Measurements from ENCODE around the gene TMEM17.

Gene TMEM17

DNA sequence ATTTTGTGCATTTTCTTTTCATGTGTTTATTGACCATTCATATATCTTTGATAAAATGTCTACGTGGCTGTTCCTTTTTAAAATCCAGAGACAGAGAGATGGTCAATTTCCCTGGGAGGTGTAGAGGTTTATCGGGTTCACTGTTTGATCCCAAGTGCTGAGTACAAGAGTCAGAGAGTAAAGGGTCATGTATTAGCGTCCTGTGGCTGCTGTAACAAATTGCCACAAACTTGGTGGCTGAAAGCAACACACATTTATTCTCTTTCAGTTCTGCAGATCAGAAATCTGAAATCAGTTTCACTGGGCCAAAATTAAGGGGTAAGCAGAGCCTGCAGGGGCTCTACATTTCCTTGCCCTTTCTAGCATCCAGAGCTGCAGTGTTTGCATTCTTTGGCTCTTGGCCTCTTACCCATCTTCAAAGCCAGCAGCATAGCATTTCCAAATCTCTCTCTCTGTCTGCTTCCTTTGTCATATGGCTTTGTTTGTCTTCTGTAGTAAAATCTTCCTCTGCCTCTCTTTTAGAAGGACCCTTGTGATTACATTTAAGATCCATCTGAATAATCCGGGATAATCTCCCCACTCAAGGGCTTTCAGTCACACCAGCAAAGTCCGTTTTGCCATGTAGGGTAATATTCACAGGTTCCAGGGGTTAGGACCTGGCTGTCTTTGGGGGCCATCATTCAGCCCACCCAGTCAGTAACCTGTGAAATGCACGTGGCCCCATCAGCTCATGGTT is 49.9 kb downstream of the TMEM17 start:
- no peak for DNase-seq (ENCODE audit: low spot score)

DNA sequence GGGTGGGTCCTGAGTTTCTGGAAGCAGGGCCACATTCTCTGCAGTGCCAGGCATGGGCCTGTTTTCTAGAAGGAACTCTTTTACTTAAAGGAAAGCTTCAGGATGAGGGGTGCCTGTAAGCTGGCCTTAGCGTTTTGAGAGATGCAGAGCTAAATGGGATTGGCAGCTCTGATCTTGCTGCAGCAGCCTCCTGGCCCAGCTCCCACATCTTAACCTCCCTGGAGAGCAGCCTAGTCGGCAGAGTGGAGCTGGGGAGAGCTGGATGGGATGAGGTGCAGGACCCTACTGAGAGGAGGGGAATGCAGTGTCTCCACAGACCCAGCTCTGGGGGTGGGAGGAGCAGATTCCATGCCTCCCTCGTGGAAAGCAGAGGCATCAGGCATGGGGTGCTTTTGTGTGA is 52.0 kb downstream of the TMEM17 start:
- no peak for DNase-seq (ENCODE audit: low spot score)

DNA sequence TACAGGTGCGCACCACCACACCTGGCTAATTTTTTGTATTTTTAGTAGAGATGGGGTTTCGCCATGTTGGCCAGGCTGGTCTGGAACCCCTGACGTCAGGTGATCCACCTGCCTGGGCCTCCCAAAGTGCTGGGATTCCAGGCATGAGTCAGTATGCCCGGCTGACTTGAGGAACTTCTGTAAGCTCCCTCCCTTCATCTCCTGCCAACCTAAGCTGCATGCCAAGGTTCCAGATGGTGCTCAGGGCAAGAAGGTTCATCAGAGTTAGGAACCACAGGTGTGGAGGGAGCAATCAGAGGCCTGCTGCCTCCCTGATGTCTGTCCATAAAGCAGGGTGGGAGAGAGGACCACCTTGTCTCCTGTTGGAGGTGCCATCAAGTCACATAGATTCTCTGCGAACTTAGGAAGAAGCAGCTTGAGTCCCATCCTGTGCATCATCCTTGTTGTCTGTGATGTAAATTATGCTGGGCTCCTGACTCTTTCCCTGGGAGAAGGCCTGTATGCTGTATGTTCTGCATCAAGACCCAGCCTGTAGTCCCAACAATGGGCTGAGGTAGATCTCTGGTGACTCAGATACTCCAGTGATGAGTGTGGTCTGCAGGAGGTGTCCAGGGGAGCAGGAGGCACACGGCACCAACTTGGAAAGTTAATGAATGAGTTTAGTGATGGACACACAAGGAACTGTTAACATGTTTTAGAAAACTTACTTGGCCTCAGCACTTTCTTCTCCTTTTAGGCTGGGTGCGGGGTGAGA is 53.1 kb downstream of the TMEM17 start:
- no peak for DNase-seq (ENCODE audit: low spot score)

DNA sequence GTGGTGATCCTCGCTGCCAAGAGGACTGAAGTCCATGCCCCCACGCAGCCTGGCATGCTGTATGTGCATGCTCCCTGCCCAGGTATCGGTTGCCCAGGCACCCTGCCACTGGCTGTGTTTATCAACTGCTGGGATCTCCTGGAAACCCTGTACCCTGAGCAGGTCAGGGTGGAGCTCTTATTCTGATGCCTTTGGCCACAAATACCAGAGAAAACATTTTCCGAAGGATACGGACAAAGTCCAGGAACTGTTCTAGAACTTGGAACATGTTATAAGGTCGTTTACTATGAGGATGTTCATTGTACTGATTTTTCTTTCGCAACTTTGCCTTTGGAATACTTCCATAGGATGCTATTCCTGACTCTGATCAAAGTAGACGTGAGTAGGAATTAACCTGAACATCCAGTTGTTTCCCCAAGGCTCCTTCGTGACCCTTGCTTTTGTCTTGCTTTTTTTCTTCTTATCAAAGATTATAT is 55.2 kb downstream of the TMEM17 start:
- no peak for DNase-seq (ENCODE audit: low spot score)

Data from CD4-positive, alpha-beta T cell treated with Interleukin-6 at 100 ng/mL for 8 hours (primary cell).